22Rv1 (cell line): Measurements from ENCODE around the gene FGF6.

ENCODE experiments used
- H3K27ac ChIP-seq: fragments of 450-650 bp; 2 replicates; pipeline ENCODE4 v1.5.1; 2017
- ZFX ChIP-seq: fragments of 450-650 bp; IDR thresholded peaks from 2 replicates; pipeline ENCODE4 v1.6.1; 2017; ENCODE audit warnings: antibody characterized with exemption, borderline replicate concordance
- TF ChIP-seq, protein P1 (sequence below): fragments of 450-650 bp; IDR thresholded peaks from 2 replicates; pipeline ENCODE4 v1.5.1; 2017; ENCODE audit warnings: mild to moderate bottlenecking

The FGF6 gene

DNA sequence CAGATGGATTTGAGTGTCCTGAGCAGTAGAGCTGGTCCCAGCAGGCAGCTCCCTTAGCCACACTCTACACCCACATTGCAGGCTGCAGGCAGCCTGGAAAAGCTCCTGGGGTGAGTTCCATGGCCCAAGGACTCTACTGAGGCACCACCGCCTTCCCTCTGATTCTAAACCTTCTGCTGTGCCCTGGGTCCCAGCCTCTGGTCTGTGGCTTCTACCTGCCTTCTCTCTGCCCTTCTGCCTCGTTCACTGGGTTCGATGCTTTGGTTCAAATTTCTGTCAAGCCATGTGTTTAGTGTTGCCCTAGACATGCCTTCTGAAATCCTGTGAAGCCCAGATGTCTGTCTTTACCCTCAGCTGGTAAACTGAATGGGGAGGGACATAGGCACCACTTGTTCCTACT, 1.5 kb upstream of the FGF6 start:
- no peak for TF ChIP-seq ZFX
- TF ChIP-seq, protein P1, sequence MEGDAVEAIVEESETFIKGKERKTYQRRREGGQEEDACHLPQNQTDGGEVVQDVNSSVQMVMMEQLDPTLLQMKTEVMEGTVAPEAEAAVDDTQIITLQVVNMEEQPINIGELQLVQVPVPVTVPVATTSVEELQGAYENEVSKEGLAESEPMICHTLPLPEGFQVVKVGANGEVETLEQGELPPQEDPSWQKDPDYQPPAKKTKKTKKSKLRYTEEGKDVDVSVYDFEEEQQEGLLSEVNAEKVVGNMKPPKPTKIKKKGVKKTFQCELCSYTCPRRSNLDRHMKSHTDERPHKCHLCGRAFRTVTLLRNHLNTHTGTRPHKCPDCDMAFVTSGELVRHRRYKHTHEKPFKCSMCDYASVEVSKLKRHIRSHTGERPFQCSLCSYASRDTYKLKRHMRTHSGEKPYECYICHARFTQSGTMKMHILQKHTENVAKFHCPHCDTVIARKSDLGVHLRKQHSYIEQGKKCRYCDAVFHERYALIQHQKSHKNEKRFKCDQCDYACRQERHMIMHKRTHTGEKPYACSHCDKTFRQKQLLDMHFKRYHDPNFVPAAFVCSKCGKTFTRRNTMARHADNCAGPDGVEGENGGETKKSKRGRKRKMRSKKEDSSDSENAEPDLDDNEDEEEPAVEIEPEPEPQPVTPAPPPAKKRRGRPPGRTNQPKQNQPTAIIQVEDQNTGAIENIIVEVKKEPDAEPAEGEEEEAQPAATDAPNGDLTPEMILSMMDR, result no peak
- no peak overlapping the region for H3K27ac ChIP-seq

DNA sequence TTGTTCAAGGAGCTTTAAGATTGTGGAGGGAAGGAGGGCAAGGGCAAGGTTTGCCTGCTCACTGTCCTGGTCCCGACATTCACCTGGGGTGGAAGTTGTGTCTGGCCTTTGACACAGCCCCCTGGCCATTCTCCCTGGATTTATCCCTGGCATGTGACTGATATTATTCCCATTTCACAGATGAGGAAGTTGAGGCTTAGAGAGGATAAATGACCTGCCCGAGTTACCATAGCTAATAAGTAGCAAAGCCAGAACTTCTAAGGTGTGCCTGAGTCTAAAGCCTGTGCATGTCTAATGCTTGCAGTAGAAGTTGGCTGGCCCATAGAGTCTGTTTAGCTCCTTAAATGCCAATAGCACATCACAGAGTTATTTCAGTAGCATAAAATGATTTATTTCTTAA, 720 bp upstream of the FGF6 start:
- no peak for TF ChIP-seq ZFX
- TF ChIP-seq, protein P1, result no peak
- H3K27ac ChIP-seq, result no peak overlapping the region

DNA sequence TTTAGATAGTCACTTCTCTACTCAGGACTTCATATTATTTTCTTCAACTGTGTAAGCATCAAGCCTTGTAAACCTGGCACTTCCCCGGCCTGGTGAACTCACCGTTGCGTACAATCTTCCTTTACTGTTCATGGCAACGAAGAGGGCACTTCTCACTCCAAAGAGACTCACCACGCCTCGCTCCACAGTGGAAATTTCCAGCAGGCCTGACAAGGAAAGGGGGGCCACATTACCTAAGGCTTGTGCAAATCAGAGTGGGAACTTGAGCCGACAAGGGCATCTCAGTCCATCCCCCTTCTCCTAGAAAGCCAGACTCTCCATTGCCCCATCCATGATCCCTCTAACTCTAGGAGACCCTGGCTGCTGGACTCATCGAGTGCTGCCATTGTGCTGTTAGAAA, 1.6 kb downstream of the FGF6 start:
- TF ChIP-seq, protein P1, result no peak
- no peak for TF ChIP-seq ZFX
- no peak overlapping the region for H3K27ac ChIP-seq

DNA sequence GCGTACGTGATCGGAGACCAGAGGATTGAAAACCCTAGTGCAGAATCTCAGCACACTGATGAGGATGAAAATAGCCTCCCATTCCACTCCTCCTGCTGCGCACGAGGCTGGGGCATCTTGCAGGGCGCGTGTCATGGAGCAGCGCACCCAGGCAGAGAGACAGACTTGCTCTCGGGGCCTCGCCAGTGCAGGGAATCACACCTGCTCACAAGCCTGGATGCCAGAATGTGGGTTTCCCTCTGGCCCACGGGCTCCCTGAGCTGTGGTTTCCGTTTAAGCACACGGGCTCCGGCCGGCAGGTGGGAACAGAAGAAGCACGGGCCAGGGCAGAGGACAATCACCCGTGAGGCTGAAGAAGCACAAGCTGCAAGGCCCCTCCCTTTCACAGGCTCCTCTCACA, 2.0 kb downstream of the FGF6 start:
- H3K27ac ChIP-seq, result no peak overlapping the region
- no peak for TF ChIP-seq ZFX
- TF ChIP-seq, protein P1, result no peak

DNA sequence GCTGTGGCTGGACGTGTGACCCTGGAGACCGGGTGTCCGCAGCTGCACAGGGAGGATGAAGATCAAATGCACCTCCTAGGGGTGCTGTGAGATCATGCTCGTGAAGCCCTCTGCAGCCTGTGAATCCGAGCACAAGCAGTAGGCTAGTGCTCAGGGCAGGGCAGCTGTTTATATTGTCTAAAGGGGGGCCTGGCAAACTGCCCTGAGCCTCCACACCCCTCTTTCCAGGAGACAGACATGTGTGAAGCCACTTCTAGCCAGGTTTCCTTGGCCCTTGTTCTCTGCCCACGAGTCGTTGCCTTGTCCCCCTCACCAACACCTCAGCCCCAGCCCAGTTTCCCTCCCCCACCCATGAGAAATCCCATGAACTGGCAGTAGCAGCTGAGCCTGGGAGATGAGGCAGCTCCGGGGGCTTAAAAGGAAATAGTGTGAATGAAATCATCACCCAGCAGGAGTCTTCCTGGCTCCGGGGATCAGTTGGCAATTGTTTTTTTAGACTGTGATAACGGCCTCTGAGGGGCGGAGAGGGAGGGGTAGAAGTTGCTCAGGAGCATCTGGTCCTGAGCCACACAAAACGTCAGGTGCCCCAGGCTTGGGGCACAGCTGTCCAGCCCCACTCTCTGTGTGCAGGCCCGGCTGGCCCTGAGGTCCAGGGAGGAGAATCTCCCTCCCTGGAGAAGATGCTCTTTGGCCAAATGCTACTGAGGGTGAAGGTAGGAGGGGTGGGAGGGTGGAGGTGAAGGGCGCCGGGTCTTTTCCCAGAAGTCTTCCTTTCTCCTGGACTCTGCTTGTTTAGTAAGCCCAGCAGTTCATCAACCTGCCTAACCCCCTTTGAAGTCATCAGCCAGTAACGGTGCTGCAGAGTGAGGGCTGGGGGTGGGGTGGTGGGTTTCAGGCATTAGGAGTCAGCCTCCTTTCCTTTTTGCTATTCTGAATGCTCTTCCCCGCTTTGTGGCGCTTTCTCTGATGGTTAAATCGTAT, 4.0 kb downstream of the FGF6 start:
- TF ChIP-seq, protein P1, result no peak
- no peak for TF ChIP-seq ZFX
- H3K27ac ChIP-seq, result no peak overlapping the region

DNA sequence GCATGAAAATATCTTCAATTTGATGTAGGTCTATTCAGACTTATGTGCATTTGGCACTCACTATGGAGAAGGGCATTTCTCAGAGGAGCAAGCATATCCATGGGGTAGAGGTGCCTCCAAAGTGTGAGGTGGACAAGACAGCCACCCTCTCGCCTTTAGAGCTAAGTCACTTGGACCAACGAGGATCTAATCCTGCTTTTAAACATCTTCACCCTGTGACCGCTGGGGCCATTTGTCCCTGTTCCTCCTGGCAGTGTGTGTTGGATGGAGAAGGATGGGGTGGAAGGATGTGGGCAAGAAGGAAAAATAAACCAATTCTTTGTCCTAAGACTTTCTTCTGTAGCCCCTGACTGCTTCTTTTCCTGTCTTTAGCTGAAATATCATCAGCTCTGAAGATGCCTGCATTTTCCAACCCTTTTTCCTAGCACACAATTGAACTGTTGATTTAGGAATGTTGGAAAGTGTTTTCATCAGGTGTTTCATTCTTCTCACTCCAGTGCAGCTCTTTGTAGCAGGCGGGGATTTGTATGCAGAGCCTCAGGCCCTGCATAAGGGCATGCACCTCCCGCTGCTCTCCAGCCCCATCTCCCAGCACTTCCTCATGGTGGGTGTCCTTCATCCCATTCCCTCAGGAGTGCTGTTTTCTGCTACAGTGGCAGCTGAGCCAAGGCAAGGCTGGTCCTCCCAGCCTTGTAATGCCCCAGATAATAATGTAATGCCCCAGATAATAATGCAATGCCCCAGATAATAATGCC, 5.3 kb downstream of the FGF6 start:
- no peak for TF ChIP-seq ZFX
- TF ChIP-seq, protein P1, result no peak
- no peak overlapping the region for H3K27ac ChIP-seq

DNA sequence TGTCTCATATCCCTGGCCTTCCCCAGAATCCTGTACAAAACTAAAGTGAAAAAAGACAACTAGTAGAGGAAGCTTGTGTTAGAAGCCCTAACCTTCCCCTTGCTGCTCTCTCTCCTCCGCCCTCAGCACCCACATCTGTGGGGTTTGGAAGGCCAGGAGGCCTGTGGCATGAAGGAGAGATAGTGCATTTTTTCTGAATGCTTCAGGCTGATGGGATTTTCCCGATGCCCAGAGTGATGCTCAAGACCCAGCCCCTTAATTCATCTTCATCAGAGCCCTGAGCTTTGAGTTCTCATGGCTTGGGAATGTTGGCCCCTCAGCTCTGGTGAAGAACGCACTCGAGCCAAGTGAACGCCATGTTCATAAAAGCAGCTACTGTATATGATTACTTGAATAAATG, 5.9 kb downstream of the FGF6 start:
- no peak for TF ChIP-seq ZFX
- TF ChIP-seq, protein P1, result no peak
- no peak overlapping the region for H3K27ac ChIP-seq
